GM18499 (cell line): Measurements from ENCODE around the gene BMPR1A.
"Not testable (repeated sequence)": the region's sequence is repeated elsewhere in the genome, so short reads cannot be mapped to it uniquely, and the experiment has no call there.

Experiments used
- ATAC-seq: cut with Tn5 transposase; IDR thresholded peaks from one replicate; pipeline ENCODE4 v1.9.1; 2021; ENCODE audit warnings: moderate number of reproducible peaks; ENCODE audit not compliant: insufficient read depth, unreplicated experiment

The BMPR1A gene

GRCh38 chr10:86979296-86979818 is 222.9 kb downstream of the BMPR1A start:
- ATAC-seq, result no peak

GRCh38 chr10:86979977-86980448 is 223.6 kb downstream of the BMPR1A start:
- no peak for ATAC-seq

- ATAC-seq, result not testable (repeated sequence)
These were observed 224.6 kb downstream of the BMPR1A start for GRCh38 chr10:86981020-86981419.

GRCh38 chr10:86981716-86982115 is 225.3 kb downstream of the BMPR1A start:
- no peak for ATAC-seq
